Heart right ventricle (tissue), 16 donors: ENCODE measurements around the gene ALKBH5. TPM values are rescaled to one million over a fixed set of nuclear protein-coding genes. Genes with fewer than 3 reads are reported as not detected.

Experiments used
- ATAC-seq, 8 donors: fragments of 200-7000 bp; cut with Tn5 transposase; one replicate each; pipeline ENCODE4 v1.9.1; 2020; ENCODE audit warnings: mild to moderate bottlenecking in 8 of 8, moderate library complexity in 8 of 8, moderate number of reproducible peaks in 1 of 8
- DNase-seq, 2 donors: peaks; one replicate each; pipeline ENCODE4 v3.0.0-alpha.2; 2020
- H3K27ac ChIP-seq, 10 donors: fragments of 200-600 bp; sonication (generic) in 2 of 10; one replicate each; pipeline versions ENCODE4 v1.5.0 to v1.8.0; 2020 to 2022; ENCODE audit warnings: mild to moderate bottlenecking in 3 of 10
- H3K27me3 ChIP-seq, 7 donors: fragments of 200-600 bp; one replicate each; pipeline ENCODE4 v1.8.0; 2021 to 2022; ENCODE audit warnings: mild to moderate bottlenecking in 2 of 7
- H3K36me3 ChIP-seq, 9 donors: fragments of 200-600 bp; sonication (generic) in 1 of 9; one replicate each; pipeline versions ENCODE4 v1.5.0 to v1.8.0; 2020 to 2022; ENCODE audit warnings: mild to moderate bottlenecking in 2 of 9
- H3K4me1 ChIP-seq, 9 donors: fragments of 200-600 bp; sonication (generic) in 1 of 9; one replicate each; pipeline versions ENCODE4 v1.5.0 to v1.8.0; 2020 to 2022; ENCODE audit warnings: mild to moderate bottlenecking in 4 of 9
- H3K4me3 ChIP-seq, 10 donors: fragments of 200-600 bp; sonication (generic) in 2 of 10; one replicate each; pipeline versions ENCODE4 v1.5.0 to v1.8.0; 2020 to 2022; ENCODE audit warnings: mild to moderate bottlenecking in 7 of 10, moderate library complexity in 2 of 10
- H3K9me3 ChIP-seq, 11 donors: fragments of 200-600 bp in 10 of 11; sonication (generic) in 2 of 11; one replicate each; pipeline versions ENCODE4 v1.5.0 to v1.8.0; 2013 to 2022; ENCODE audit warnings: mild to moderate bottlenecking in 2 of 11, control low read depth in 1 of 11, moderate library complexity in 1 of 11
- CTCF ChIP-seq, 9 donors: fragments of 200-600 bp; sonication (generic) in 2 of 9; IDR thresholded peaks; one replicate each; pipeline versions ENCODE4 v1.5.0 to v1.8.0; 2021 to 2022; ENCODE audit warnings: antibody characterized with exemption in 9 of 9, mild to moderate bottlenecking in 5 of 9, moderate library complexity in 1 of 9
- WGBS, 2 donors: extraction: QIAGEN DNeasy Blood & Tissue Kit; methylation state at CpG; one replicate each; pipeline ENCODE4 v1.1.7; 2013; ENCODE audit warnings: inconsistent platforms in 1 of 2; 5-methylcytosine and 5-hydroxymethylcytosine counted together
- intact Hi-C, 10 donors: fragments of 100-400 bp; cut with DNase I; formaldehyde crosslinking; loops; one replicate each; pipeline versions ENCODE4 v1.11.1 to v1.14.2; 2022
- polyA plus RNA-seq, 2 donors: library from polyadenylated mRNA; stranded (reverse); fragments of 200-250 nt; gene quantifications; one replicate each; pipeline ENCODE4 v1.2.3, GENCODE V29; 2013
- total RNA-seq, 10 donors: library from RNA; stranded (reverse); fragmentation: NEBNext Ultra II Directional in 3 of 10; extraction: Animal tissue kit (Norgen Biotek cat#: 25700) in 3 of 10; gene quantifications; one replicate each; pipeline versions ENCODE4 v1.2.1 to v1.2.4, GENCODE V29; 2021 to 2023
- donor health status: Arrhythmogenic right ventricular cardiomyopathy.
- donor health status: ischemic (EF 13 %, LVEDD 7.1; RV severe dilation, severe dysfunction).
- donor health status: healthy with polysubstance abuse.
- donor health status: DM: no; HTN: yes; CAD: no.
- donor health status: DM: no; HTN: no; CAD: no.
- donor health status: ischemic (EF 25% LVEDD 6.9; RV normal size, moderate dysfunction).
- donor health status: ischemic (EF 25% LVEDD 5.7; RV mildly dilated, moderate dysfunction).
- donor health status: healthy.
- donor health status: DM: yes; HTN: yes; CAD: no.
- donor health status: Ischemic cardiomyopathy.
- donor health status: ischemic (EF 35%, LVEDD 5.7; RV mildly dilated, moderate dysfunction).
- donor health status: nonischemic (EF 11% LVEDD 7.7; RV severe dilation, severe dysfunction).
- donor health status: DM: yes; HTN: yes; CAD: no.
- donor health status: PGD.
- donor health status: ischemic (EF 29% LVEDD 5.4; RV normal size, mild dysfunction).
- donor health status: nonischemic (EF 23%, LVEDD 6.1; RV moderate dilation, normal function).

Gene ALKBH5
- total and polyA plus RNA-seq, 12 donors = 72.6 to 208 (median 190) TPM

GRCh38 chr17:18247613-18248001 is 64.0 kb downstream of the ALKBH5 start:
- Histone ChIP-seq H3K4me3 (no peak overlapping the region), H3K36me3 (peaks cover 14 to 100% (median 68%) of the 10 kb centered on the region in 9 donors), H3K27me3 (no peaks in the 10 kb centered on the region), H3K27ac (peak overlapping the region; percentile 44 to 91 (median 77)), H3K9me3 (no peaks in the 10 kb centered on the region), H3K4me1 (peaks cover 12 to 31% (median 21%) of the 10 kb centered on the region in 9 donors)
- DNase-seq = peak in 1 of 2 donors; percentile 54
- TF ChIP-seq CTCF (IDR thresholded peaks at IDR 0.05) = no peak
- WGBS, 2 donors = 71 to 72% methylated on average over 30 of the region's 30 CpGs
- intact Hi-C loops = no loop called here
- ATAC-seq = peak in 6 of 8 donors; percentile 9 to 41 (median 23)

DNA sequence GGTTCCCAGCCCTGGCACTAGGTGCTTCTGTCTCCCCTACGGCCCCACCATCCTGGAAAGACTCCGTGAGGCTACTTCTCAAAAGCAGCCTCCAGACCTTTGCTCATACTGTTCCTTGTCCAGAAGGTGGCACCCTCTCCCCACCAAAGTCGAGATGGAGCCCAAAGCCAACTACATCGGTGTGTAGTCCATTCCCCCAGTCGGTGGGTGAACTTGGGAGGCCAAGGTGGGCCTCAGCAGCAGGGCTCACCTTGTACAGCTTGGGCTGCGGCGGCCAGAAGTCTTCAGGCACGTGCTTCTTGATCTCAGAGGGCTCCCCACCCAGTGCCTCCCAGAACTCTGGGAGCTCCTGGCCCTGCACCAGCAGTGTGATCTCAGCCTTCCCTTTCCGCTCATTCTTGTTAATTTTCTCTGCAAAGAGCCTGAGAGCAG is 64.7 kb downstream of the ALKBH5 start:
- peak overlapping the region; percentile 66 to 91 (median 82) for H3K27ac ChIP-seq
- peaks cover 20 to 100% (median 75%) of the 10 kb centered on the region in 9 donors for H3K36me3 ChIP-seq
- peak in 8 of 9 donors; percentile 37 to 74 (median 68) for TF ChIP-seq CTCF (IDR thresholded peaks at IDR 0.05)
- H3K4me3 ChIP-seq = no peak overlapping the region
- no peaks in the 10 kb centered on the region for H3K27me3 ChIP-seq
- H3K9me3 ChIP-seq = no peaks in the 10 kb centered on the region
- intact Hi-C loops = no loop called here
- ATAC-seq = peak; percentile 35 to 78 (median 71)
- 19 to 30% methylated on average over 9 of the region's 9 CpGs for WGBS, 2 donors
- DNase-seq = peak; percentile 51 to 71
- H3K4me1 ChIP-seq = peaks cover 12 to 31% (median 21%) of the 10 kb centered on the region in 9 donors

DNA sequence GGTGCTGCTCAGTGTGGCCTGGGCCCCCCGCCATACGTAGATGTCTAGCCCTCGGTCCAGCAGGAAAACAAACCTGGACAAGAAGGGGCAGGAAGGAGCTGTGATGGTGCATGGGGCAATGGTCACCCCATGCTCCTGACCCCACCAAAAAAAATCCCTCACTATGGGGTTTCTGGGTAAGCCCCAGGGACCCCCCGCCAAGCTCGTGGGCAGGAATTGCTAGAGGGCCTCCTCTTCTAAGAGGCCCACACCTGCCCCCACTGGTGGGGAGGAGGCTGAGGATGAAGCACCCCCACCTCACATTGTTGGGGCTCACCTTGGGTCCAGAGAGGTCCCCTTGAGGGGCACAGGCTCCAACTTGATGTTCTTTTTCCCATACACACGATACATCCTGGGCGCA is 65.2 kb downstream of the ALKBH5 start:
- intact Hi-C loops = no loop called here
- no peak overlapping the region for H3K4me3 ChIP-seq
- H3K27me3 ChIP-seq = no peaks in the 10 kb centered on the region
- H3K36me3 ChIP-seq = peaks cover 21 to 100% (median 78%) of the 10 kb centered on the region in 9 donors
- no peak for ATAC-seq
- H3K9me3 ChIP-seq = no peaks in the 10 kb centered on the region
- TF ChIP-seq CTCF (IDR thresholded peaks at IDR 0.05) = no peak
- no peak for DNase-seq
- H3K27ac ChIP-seq = peak overlapping the region; percentile 66 to 91 (median 82)
- peaks cover 12 to 31% (median 21%) of the 10 kb centered on the region in 9 donors for H3K4me1 ChIP-seq
- WGBS, 2 donors = 67 to 71% methylated on average over 7 of the region's 7 CpGs

- TF ChIP-seq CTCF (IDR thresholded peaks at IDR 0.05) = no peak
Observed at GRCh38 chr17:18250259-18250658, 66.6 kb downstream of the ALKBH5 start.

More at GRCh38 chr17:18250259-18250658, 66.6 kb downstream of the ALKBH5 start:
- H3K9me3 ChIP-seq = no peaks in the 10 kb centered on the region
- WGBS, 2 donors = 87 to 90% methylated on average over 9 of the region's 9 CpGs
- intact Hi-C loops = no loop called here
- H3K27ac ChIP-seq = no peak overlapping the region
- peaks cover 12 to 31% (median 21%) of the 10 kb centered on the region in 9 donors for H3K4me1 ChIP-seq
- no peak for ATAC-seq
- DNase-seq = no peak
- no peak overlapping the region for H3K4me3 ChIP-seq
- H3K36me3 ChIP-seq = peaks cover 20 to 100% (median 80%) of the 10 kb centered on the region in 9 donors
- H3K27me3 ChIP-seq = no peaks in the 10 kb centered on the region
